K562 (cell line): ENCODE data around the gene PSMD10. TPM values are rescaled to one million over a fixed set of nuclear protein-coding genes. Genes with fewer than 3 reads are reported as not detected.

Experiments
- ATAC-seq: fragments of 200-7000 bp; cut with Tn5 transposase; 3 replicates; pipeline ENCODE4 v1.9.1; 2020; ENCODE audit warnings: moderate library complexity
- BruUV-seq: library from RNA; stranded (reverse); fragments of 400-500 nt; replicated peaks from 2 replicates; lab custom pipeline; 2021; lab: Mats Ljungman, UMichigan
- CTCF ChIA-PET: fragments of 300-600 bp; formaldehyde crosslinking; extraction: SDS; loops from one replicate; lab custom pipeline; 2021; ENCODE audit warnings: low intra/inter-chr PET ratio; lab: Yijun Ruan, JAX
- POLR2A ChIA-PET: fragments of 300-600, 350-650 bp; sonication (Branson Sonifier 250); formaldehyde crosslinking; extraction: SDS; loops from one replicate; lab custom pipeline; 2021; ENCODE audit warnings: antibody characterized with exemption, inconsistent platforms; lab: Yijun Ruan, JAX
- DNase-seq, 4 experiments: peaks; one replicate each; pipeline versions ENCODE4 v3.0.0 to v3.0.0-alpha.2; 2011 to 2018; ENCODE audit warnings: low spot score in 3 of 4, mixed read lengths in 3 of 4; ENCODE audit errors: extremely low read depth in 1 of 4
- FAIRE-seq: peaks from 2 replicates; lab custom pipeline; 2011; peaks lifted over from hg19 to GRCh38; lab: Jason Lieb, UNC
- H2AFZ ChIP-seq: 2 replicates; pipeline ENCODE4 v1.6.0; 2011; ENCODE audit warnings: low read depth, low read length, control low read depth, inconsistent platforms
- H3K27ac ChIP-seq: fragments of 200-600 bp; 3 replicates; pipeline ENCODE4 v1.8.0; 2011; ENCODE audit warnings: low read depth, mild to moderate bottlenecking, control low read depth, inconsistent platforms, low read length, moderate library complexity, mixed read lengths; ENCODE audit errors: extremely low read depth
- H3K27me3 ChIP-seq, 2 experiments: fragments of 300-600 bp in 1 of 2; 2 replicates in 1 of 2; 3 replicates in 1 of 2; pipeline versions ENCODE4 v1.6.0 to v1.8.0; 2011; ENCODE audit warnings: inconsistent platforms in 2 of 2, low read length in 2 of 2, mild to moderate bottlenecking in 1 of 2, mixed read lengths in 1 of 2, moderate library complexity in 1 of 2; ENCODE audit not compliant: control insufficient read depth in 2 of 2, insufficient read depth in 2 of 2
- H3K36me3 ChIP-seq: fragments of 300-600 bp; 3 replicates; pipeline ENCODE4 v1.8.0; 2011; ENCODE audit warnings: mild to moderate bottlenecking, low read length, inconsistent platforms; ENCODE audit not compliant: control insufficient read depth, insufficient read depth
- H3K4me1 ChIP-seq, 2 experiments: fragments of 200-600 bp in 1 of 2; replicated peaks in 1 of 2; 2 replicates in 1 of 2; 3 replicates in 1 of 2; pipeline versions ENCODE4 v1.5.1 to v1.8.0; 2011; ENCODE audit warnings: inconsistent platforms in 2 of 2, low read length in 2 of 2, mild to moderate bottlenecking in 1 of 2, mixed read lengths in 1 of 2, moderate library complexity in 1 of 2; ENCODE audit not compliant: control insufficient read depth in 2 of 2, insufficient read depth in 2 of 2
- H3K4me2 ChIP-seq: 2 replicates; pipeline ENCODE4 v1.6.1; 2011; ENCODE audit warnings: low read length, control low read depth, inconsistent platforms, mixed read lengths; ENCODE audit not compliant: insufficient read depth
- H3K4me3 ChIP-seq: fragments of 200-600 bp; sonication (generic), shearing (Covaris generic); 2 replicates; pipeline ENCODE4 v1.5.1; 2016; ENCODE audit warnings: control low read depth, inconsistent platforms
- H3K79me2 ChIP-seq: fragments of 200-600 bp; 3 replicates; pipeline ENCODE4 v1.8.0; 2011; ENCODE audit warnings: low read length, inconsistent platforms; ENCODE audit not compliant: control insufficient read depth, insufficient read depth
- H3K9ac ChIP-seq, 2 experiments: 2 replicates each; pipeline versions ENCODE4 v1.6.0 to v1.6.1; 2011; ENCODE audit warnings: low read depth in 2 of 2, low read length in 2 of 2, control low read depth in 1 of 2, inconsistent platforms in 1 of 2, mild to moderate bottlenecking in 1 of 2, mixed read lengths in 1 of 2; ENCODE audit not compliant: insufficient read depth in 1 of 2
- H3K9me1 ChIP-seq: one replicate; pipeline ENCODE4 v1.6.0; 2011; ENCODE audit warnings: inconsistent platforms, mild to moderate bottlenecking, low read length, moderate library complexity; ENCODE audit not compliant: control insufficient read depth, insufficient read depth
- H3K9me3 ChIP-seq: replicated peaks from 2 replicates; pipeline ENCODE4 v1.5.1; 2011; ENCODE audit warnings: low read depth, low read length, inconsistent platforms; ENCODE audit not compliant: control insufficient read depth, insufficient read depth
- H4K20me1 ChIP-seq: replicated peaks from 2 replicates; pipeline ENCODE4 v1.6.1; 2011; ENCODE audit warnings: low read length, inconsistent platforms, mixed read lengths; ENCODE audit not compliant: control insufficient read depth, insufficient read depth
- BRF1 ChIP-seq: IDR thresholded peaks from 3 replicates; pipeline ENCODE4 v1.6.1; 2011; ENCODE audit warnings: borderline replicate concordance, mild to moderate bottlenecking; ENCODE audit not compliant: insufficient read length; ENCODE audit errors: extremely low read depth
- ID3 ChIP-seq, 2 experiments: fragments of 250-450 bp in 1 of 2; fragments of 450-650 bp in 1 of 2; sonication (Bioruptor Pico) in 1 of 2; IDR thresholded peaks; 2 replicates each; pipeline versions ENCODE4 v1.6.1 to v1.8.0; 2016 to 2021; ENCODE audit warnings: mild to moderate bottlenecking in 2 of 2, moderate library complexity in 2 of 2, missing compliant biosample characterization in 1 of 2, missing genetic modification characterization in 1 of 2
- KAT2B ChIP-seq: IDR thresholded peaks from one replicate; pipeline ENCODE4 v1.6.1; 2012; ENCODE audit warnings: low read depth, mild to moderate bottlenecking, control low read depth, inconsistent platforms, low read length, moderate library complexity
- MBD2 ChIP-seq: sonication (generic); IDR thresholded peaks from 2 replicates; pipeline ENCODE4 v1.6.1; 2016; ENCODE audit warnings: low read depth, borderline replicate concordance
- POLR2A ChIP-seq: fragments of 450-650 bp; conservative IDR thresholded peaks from 2 replicates; pipeline ENCODE4 v1.6.1; 2016
- RFX5 ChIP-seq: IDR thresholded peaks from 2 replicates; pipeline ENCODE4 v1.6.1; 2011; ENCODE audit warnings: low read depth, mild to moderate bottlenecking, improper control_type of control experiment, low read length
- STAT5B ChIP-seq: fragments of 250-450 bp; sonication (Bioruptor Pico); IDR thresholded peaks from 2 replicates; pipeline ENCODE4 v1.8.0; 2021; ENCODE audit warnings: mild to moderate bottlenecking, inconsistent platforms
- WGBS: fragments of 100-300 bp; shearing (Covaris generic); methylation state at CpG from one replicate; pipeline ENCODE4 v1.1.6; 2016; ENCODE audit warnings: low coverage, mixed read lengths; ENCODE audit not compliant: insufficient coverage; ENCODE audit errors: missing lambda C conversion rate; 5-methylcytosine and 5-hydroxymethylcytosine counted together
- in situ Hi-C: fragments of 300-500 bp; cut with MboI; formaldehyde crosslinking; loops from 4 replicates; pipeline ENCODE4 v1.15.0; 2018; ENCODE audit warnings: inconsistent platforms, mixed read lengths
- intact Hi-C: fragments of 100-400 bp; cut with micrococcal nuclease; formaldehyde crosslinking; loops from 2 replicates; pipeline ENCODE4 v1.14.2; 2022
- polyA plus RNA-seq, 8 experiments: library from polyadenylated mRNA; depleted of rRNA in 4 of 8; stranded (reverse) in 5 of 8; unstranded in 3 of 8; fragments of >200 nt; fragmentation: Nextera tagmentation in 2 of 8; fragmentation: Illumina TruSeq in 1 of 8; extraction: Ambion mirVana in 2 of 8; extraction: Trizol in 1 of 8; gene quantifications; 2 replicates each; pipeline versions ENCODE4 v1.2.1 to v1.2.3, GENCODE V29; 2011 to 2014; ENCODE audit warnings: inconsistent platforms in 1 of 8, missing spikeins in 1 of 8
- total RNA-seq, 7 experiments: library from RNA; depleted of rRNA in 6 of 7; stranded (reverse); fragments of >200 nt in 6 of 7; fragmentation: Illumina TruSeq in 2 of 7; extraction: Trizol in 2 of 7; gene quantifications; 2 replicates each; pipeline versions ENCODE4 v1.2.1 to v1.2.3, GENCODE V29; 2011 to 2021; ENCODE audit warnings: low replicate concordance in 1 of 7

The PSMD10 gene
- total and polyA plus RNA-seq, 9 of the 15 experiments (the other 6 are each of a cell fraction or from before 2014, with no cell fraction given): 47.8 to 163 (median 70.4) TPM

GRCh38 chrX:108117988-108118387, 26.6 kb upstream of the PSMD10 start:
- no peak overlapping the region for H3K9ac ChIP-seq
- H4K20me1 ChIP-seq: no peaks in the 10 kb centered on the region
- H3K36me3 ChIP-seq: no peaks in the 10 kb centered on the region
- no peak overlapping the region for H3K4me3 ChIP-seq
- H2AFZ ChIP-seq: no peak overlapping the region
- WGBS: 32% methylated on average over 3 of the region's 3 CpGs
- FAIRE-seq (no peak), ATAC-seq (no peak), DNase-seq (no peak)
- TF ChIP-seq RFX5 (no peak), KAT2B (no peak), BRF1 (no peak), ID3 (CRISPR knock-in tag; IDR thresholded peaks at IDR 0.05) (no peak), ID3 (tag; IDR thresholded peaks at IDR 0.05) (no peak), MBD2 (no peak), STAT5B (no peak), POLR2A (no peak)
- ChIA-PET CTCF (no interaction called here), POLR2A (interaction anchor here (0.5 to 1.3 kb wide), 2 partner anchors 13 to 40 kb away, joined by 3 read pairs; no protein-coding TSS in a partner anchor)
- H3K9me1 ChIP-seq: no peaks in the 10 kb centered on the region
- intact Hi-C loops (no loop called here), in situ Hi-C loops (no loop called here)
- no peaks in the 10 kb centered on the region; a peak in 1 of 5 replicates for H3K4me1 ChIP-seq
- no peaks in the 10 kb centered on the region for H3K27me3 ChIP-seq
- no peak overlapping the region for H3K4me2 ChIP-seq
- no peak overlapping the region for H3K27ac ChIP-seq
- H3K9me3 ChIP-seq: no peaks in the 10 kb centered on the region
- BruUV-seq: no TSS peak
- H3K79me2 ChIP-seq: no peaks in the 10 kb centered on the region
